ENCODE data around the gene SPPL2A.

The SPPL2A gene

DNA sequence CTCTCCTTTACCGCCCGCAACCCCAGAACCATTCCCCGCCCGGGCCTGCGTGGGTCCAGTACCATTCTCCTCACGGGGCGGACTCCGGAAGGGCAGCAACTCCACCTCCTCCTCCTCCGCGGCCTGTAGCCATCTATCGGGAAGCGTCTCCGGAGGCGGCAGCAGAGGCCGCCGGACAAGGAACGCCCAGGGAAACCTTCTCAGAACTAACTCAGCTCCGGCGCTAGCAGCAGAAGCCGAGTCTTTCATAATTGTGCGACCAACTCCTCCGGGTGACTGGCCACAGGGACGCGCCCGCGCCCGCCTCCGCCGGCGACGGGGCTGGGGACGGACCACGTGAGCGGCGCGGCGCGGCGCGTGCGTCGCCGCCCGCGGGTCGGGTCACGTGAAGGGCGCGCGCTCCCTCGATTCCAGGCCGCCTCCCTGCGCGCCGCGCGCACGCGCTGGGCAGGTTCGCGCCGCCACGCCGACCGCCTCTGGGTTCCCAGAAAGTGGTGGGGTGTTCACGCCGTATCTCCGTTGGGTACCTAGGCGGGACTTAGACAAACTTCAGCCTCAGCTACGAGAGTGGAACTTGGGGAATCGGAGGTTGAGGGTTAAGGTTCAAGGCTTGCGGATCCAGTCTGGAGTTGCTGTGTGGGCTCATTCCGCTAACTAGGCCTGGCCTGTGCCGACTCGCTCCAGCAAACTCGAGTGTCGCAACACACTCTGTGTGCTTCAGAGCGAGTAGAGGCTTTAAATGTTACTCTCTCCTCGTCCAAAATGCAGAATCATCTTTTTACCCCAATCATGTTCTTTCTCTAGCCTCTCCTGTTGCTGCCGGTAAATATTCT lies 78.8 kb downstream of the SPPL2A start, which contains the start of gene TRPM7:
Gene TRPM7, minus strand, starts transcription at position 329 of the 833 bp plus-strand sequence. Its CDS starts 264 bp downstream, at position 65.
- TF ChIP-seq CTCF (IDR thresholded peaks at IDR 0.05; ENCODE audit: low read depth, low read length), result peak; percentile 9; the same call in 1 of the 2 replicates
- DNase-seq (ENCODE audit: extremely low read depth, low read depth), result peak; percentile 56

- DNase-seq (ENCODE audit: extremely low read depth, low read depth), result no peak
- no peak; the same call in 1 of the 2 replicates for TF ChIP-seq CTCF (IDR thresholded peaks at IDR 0.05; ENCODE audit: low read depth, low read length)
Observed at GRCh38 chr15:50685976-50686468, 79.5 kb downstream of the SPPL2A start.

DNA sequence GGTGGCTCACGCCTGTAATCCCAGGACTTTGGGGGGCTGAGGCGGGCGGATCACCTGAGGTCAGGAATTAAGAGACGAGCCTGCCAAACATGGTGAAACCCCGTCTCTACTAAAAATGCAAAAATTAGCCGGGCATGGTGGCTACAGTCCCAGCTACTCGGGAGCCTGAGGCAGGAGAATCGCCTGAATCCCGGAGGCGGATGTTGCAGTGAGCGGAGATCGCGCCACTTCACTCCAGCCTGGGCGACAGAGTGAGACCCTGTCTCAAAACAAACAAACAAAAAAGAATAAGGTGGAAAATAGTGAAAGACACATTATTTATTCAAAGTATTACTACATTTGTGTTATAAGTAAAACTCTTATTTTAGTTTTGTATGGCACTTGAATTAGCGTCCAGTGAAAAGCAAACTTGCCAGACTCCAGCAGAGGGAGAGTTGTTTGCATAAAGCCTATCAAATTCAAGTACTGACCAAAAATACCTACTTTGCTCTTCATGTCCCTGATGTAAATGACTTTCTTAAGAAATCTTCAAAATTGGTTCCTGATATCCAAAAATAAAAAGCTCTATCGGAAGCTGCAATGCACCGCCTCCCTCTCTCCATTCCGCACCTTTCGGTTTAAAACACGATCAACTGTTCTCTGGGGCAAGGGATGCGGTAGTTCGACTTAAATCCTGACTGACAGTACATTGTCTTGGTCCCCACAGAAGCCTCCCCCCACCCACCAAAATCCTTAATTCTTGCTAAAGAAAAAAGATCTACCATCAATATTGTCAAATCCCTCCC lies 80.1 kb downstream of the SPPL2A start:
- peak; percentile 13 for TF ChIP-seq CTCF (IDR thresholded peaks at IDR 0.05; ENCODE audit: low read depth, low read length)
- no peak for DNase-seq (ENCODE audit: extremely low read depth, low read depth)

DNA sequence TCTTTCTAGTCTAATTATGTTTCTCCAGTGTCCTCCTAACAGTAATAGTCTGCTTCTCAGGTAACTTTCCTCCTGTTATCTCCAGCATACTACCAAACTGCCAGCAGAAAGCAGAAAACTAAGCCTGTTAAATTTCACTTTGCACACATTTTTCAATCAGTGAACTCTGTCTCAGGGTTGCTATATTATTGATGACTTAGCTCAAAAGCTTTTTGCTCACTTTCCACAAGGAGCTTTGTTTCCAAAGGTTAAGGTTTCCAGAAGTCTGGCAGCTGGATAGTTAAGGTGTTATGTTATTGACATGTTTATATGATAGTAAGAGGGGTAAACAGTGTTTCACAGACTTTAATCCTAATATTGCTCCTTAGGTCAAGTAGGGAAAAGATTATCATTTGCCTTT lies 84.0 kb downstream of the SPPL2A start:
- TF ChIP-seq CTCF (IDR thresholded peaks at IDR 0.05; ENCODE audit: low read depth, low read length), result no peak
- DNase-seq (ENCODE audit: extremely low read depth, low read depth), result no peak

GRCh38 chr15:50676799-50677483 lies 88.6 kb downstream of the SPPL2A start:
- no peak for DNase-seq (ENCODE audit: extremely low read depth, low read depth)
- no peak for TF ChIP-seq CTCF (IDR thresholded peaks at IDR 0.05; ENCODE audit: low read depth, low read length)

- TF ChIP-seq CTCF (IDR thresholded peaks at IDR 0.05; ENCODE audit: low read depth, low read length), result peak; percentile 65
- peak; percentile 22 for DNase-seq (ENCODE audit: extremely low read depth, low read depth)
Observed at GRCh38 chr15:50675535-50676144, 89.9 kb downstream of the SPPL2A start.

Measured in AG09319 (cell line).